DND-41 (cell line): ENCODE measurements around the gene S100A16.

ENCODE experiments used
- ATAC-seq: fragments of 200-7000 bp; cut with Tn5 transposase; 3 replicates; pipeline ENCODE4 v1.9.1; 2021; ENCODE audit warnings: low read depth; ENCODE audit not compliant: insufficient read depth
- DNase-seq: peaks from one replicate; pipeline ENCODE4 v3.0.0-alpha.2; 2020
- H2AFZ ChIP-seq: 2 replicates; pipeline ENCODE4 v1.6.0; 2012; ENCODE audit warnings: low read depth, low read length
- H3K27ac ChIP-seq: 2 replicates; pipeline ENCODE4 v1.5.1; 2012; ENCODE audit warnings: low read length, inconsistent platforms
- H3K27me3 ChIP-seq: fragments of 200-600 bp; sonication (generic); 2 replicates; pipeline ENCODE4 v1.6.0; 2012; ENCODE audit warnings: low read length, mild to moderate bottlenecking, inconsistent platforms; ENCODE audit not compliant: insufficient read depth, poor library complexity
- H3K36me3 ChIP-seq: 2 replicates; pipeline ENCODE4 v1.5.1; 2012; ENCODE audit warnings: low read length, inconsistent platforms; ENCODE audit not compliant: insufficient read depth
- H3K4me1 ChIP-seq: 2 replicates; pipeline ENCODE4 v1.5.1; 2012; ENCODE audit warnings: mild to moderate bottlenecking, low read length; ENCODE audit not compliant: insufficient read depth
- H3K4me2 ChIP-seq: 2 replicates; pipeline ENCODE4 v1.6.0; 2012; ENCODE audit warnings: mild to moderate bottlenecking, moderate library complexity, low read length, inconsistent platforms; ENCODE audit not compliant: insufficient read depth
- H3K4me3 ChIP-seq, 2 experiments: fragments of 200-600 bp in 1 of 2; shearing (Covaris generic) in 1 of 2; 2 replicates each; pipeline ENCODE4 v1.5.1; 2012 to 2016; ENCODE audit warnings: inconsistent platforms in 2 of 2, low read length in 2 of 2, mild to moderate bottlenecking in 2 of 2, low read depth in 1 of 2, moderate library complexity in 1 of 2
- H3K79me2 ChIP-seq: 2 replicates; pipeline ENCODE4 v1.6.0; 2012; ENCODE audit warnings: low read length, inconsistent platforms; ENCODE audit not compliant: insufficient read depth
- H3K9ac ChIP-seq: 2 replicates; pipeline ENCODE4 v1.6.0; 2012; ENCODE audit warnings: low read depth, mild to moderate bottlenecking, inconsistent platforms, low read length, moderate library complexity
- H3K9me3 ChIP-seq: 2 replicates; pipeline ENCODE4 v1.5.1; 2012; ENCODE audit warnings: low read length, moderate library complexity, mild to moderate bottlenecking, inconsistent platforms; ENCODE audit not compliant: insufficient read depth, severe bottlenecking
- H4K20me1 ChIP-seq: 2 replicates; pipeline ENCODE4 v1.6.0; 2012; ENCODE audit warnings: low read length; ENCODE audit not compliant: insufficient read depth
- EZH2 ChIP-seq: IDR thresholded peaks from 3 replicates; pipeline ENCODE4 v1.6.1; 2012; ENCODE audit warnings: borderline replicate concordance, low read depth, mild to moderate bottlenecking, moderate library complexity, low read length, inconsistent platforms; ENCODE audit not compliant: severe bottlenecking
- TF ChIP-seq, protein P1 (sequence below): IDR thresholded peaks from 2 replicates; pipeline ENCODE4 v1.5.1; 2012; ENCODE audit warnings: borderline replicate concordance, low read length, moderate library complexity, mild to moderate bottlenecking; ENCODE audit not compliant: poor library complexity, severe bottlenecking; ENCODE audit errors: extremely low read depth

The S100A16 gene

DNA sequence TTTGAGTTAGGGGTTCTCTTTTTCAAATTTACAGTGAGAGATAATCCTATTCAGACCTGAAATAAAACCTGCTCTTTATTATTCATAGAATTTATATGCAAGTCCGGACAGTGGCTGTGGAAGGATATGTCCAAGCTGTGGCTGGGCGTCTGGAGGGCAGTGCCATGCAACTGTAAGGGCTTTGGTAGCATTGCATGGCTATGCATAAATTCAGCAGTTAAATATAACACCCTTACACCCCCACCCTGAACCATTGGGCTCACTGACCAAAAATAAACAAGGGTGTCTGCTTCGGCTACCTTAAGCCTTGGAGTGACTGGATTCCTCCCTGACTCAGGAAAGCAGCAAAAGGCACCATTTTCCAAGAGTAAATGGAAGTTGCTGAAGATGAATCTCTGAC is 26.3 kb upstream of the S100A16 start:
- Histone ChIP-seq H3K9ac (no peak overlapping the region), H4K20me1 (peaks cover 24% of the 10 kb centered on the region; the same call in 1 of the 2 replicates), H3K4me1 (peaks cover 31% of the 10 kb centered on the region), H2AFZ (no peak overlapping the region), H3K36me3 (peaks cover 91% of the 10 kb centered on the region), H3K4me3 (no peak overlapping the region), H3K27ac (no peak overlapping the region), H3K4me2 (no peak overlapping the region), H3K27me3 (no peaks in the 10 kb centered on the region), H3K9me3 (no peaks in the 10 kb centered on the region), H3K79me2 (peaks cover 84% of the 10 kb centered on the region)
- ATAC-seq, result no peak
- TF ChIP-seq, protein P1, sequence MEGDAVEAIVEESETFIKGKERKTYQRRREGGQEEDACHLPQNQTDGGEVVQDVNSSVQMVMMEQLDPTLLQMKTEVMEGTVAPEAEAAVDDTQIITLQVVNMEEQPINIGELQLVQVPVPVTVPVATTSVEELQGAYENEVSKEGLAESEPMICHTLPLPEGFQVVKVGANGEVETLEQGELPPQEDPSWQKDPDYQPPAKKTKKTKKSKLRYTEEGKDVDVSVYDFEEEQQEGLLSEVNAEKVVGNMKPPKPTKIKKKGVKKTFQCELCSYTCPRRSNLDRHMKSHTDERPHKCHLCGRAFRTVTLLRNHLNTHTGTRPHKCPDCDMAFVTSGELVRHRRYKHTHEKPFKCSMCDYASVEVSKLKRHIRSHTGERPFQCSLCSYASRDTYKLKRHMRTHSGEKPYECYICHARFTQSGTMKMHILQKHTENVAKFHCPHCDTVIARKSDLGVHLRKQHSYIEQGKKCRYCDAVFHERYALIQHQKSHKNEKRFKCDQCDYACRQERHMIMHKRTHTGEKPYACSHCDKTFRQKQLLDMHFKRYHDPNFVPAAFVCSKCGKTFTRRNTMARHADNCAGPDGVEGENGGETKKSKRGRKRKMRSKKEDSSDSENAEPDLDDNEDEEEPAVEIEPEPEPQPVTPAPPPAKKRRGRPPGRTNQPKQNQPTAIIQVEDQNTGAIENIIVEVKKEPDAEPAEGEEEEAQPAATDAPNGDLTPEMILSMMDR, result no peak
- no peak for TF ChIP-seq EZH2
- no peak for DNase-seq

DNA sequence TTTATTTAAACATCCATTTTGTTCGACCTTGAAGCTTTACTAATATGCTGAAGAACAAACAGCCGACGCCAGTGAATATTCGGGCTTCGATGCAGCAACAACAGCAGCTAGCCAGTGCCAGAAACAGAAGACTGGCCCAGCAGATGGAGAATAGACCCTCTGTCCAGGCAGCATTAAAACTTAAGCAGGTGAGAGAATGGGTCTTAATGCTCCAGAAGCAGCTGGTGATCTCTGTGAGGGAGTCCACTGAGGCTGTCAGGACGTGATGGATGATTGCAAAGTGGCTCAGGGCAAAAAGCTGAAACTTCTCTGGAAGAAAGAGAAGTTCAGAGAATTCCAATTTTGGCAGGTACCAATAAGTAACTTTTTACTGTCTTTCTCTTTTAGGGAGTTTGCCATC is 25.3 kb upstream of the S100A16 start:
- ATAC-seq (no peak), DNase-seq (no peak)
- Histone ChIP-seq H3K36me3 (peaks cover 81% of the 10 kb centered on the region), H4K20me1 (peaks cover 24% of the 10 kb centered on the region; the same call in 1 of the 2 replicates), H3K9me3 (no peaks in the 10 kb centered on the region), H3K27me3 (no peaks in the 10 kb centered on the region), H3K79me2 (peaks cover 82% of the 10 kb centered on the region), H3K4me3 (no peak overlapping the region), H3K27ac (no peak overlapping the region), H2AFZ (no peak overlapping the region), H3K4me2 (no peak overlapping the region), H3K9ac (no peak overlapping the region), H3K4me1 (peaks cover 35% of the 10 kb centered on the region)
- TF ChIP-seq, protein P1, result no peak
- TF ChIP-seq EZH2, result no peak

DNA sequence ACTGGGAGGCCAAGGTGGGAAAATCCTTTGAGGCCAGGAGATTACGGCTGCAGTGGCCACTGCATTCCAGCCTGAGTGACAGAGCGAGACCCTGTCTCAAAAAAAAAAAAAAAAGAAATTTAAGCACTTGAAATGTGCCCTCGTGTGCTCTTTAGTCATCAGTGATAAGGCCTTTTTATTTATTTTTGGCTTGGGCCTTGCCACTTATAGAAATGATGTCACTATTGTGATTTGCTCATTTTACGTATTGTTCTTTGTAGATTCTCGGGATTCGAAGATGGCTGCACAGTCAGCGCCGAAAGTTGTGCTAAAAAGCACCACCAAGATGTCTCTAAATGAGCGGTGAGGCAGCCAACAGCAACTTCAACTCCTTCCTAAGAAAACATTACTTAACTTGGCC is 23.4 kb upstream of the S100A16 start:
- no peaks in the 10 kb centered on the region for H3K9me3 ChIP-seq
- peak overlapping the region; percentile 76; the same call in 1 of the 2 replicates for H3K4me2 ChIP-seq
- ATAC-seq (no peak), DNase-seq (no peak)
- peak overlapping the region in 1 of 2 experiments; percentile 61; a peak in 1 of 4 replicates for H3K4me3 ChIP-seq
- no peak overlapping the region for H2AFZ ChIP-seq
- peaks cover 61% of the 10 kb centered on the region for H3K36me3 ChIP-seq
- TF ChIP-seq, protein P1, result no peak
- TF ChIP-seq EZH2, result no peak
- peak overlapping the region; percentile 92; the same call in 1 of the 2 replicates for H3K9ac ChIP-seq
- H3K27me3 ChIP-seq, result no peaks in the 10 kb centered on the region
- H3K4me1 ChIP-seq, result peaks cover 37% of the 10 kb centered on the region
- H3K27ac ChIP-seq, result no peak overlapping the region
- peaks cover 69% of the 10 kb centered on the region for H3K79me2 ChIP-seq
- peaks cover 24% of the 10 kb centered on the region; the same call in 1 of the 2 replicates for H4K20me1 ChIP-seq
